Liver (tissue), 9 donors: Measurements from ENCODE around the gene SAFB. TPM values are rescaled to one million over a fixed set of nuclear protein-coding genes. Genes with fewer than 3 reads are reported as not detected.

ENCODE experiments used
- DNase-seq: peaks from one replicate; pipeline ENCODE4 v3.0.0-alpha.2; 2017; ENCODE audit warnings: low spot score
- H3K27ac ChIP-seq, 2 donors: one replicate each; pipeline ENCODE4 v1.7.0; 2013; ENCODE audit warnings: inconsistent platforms in 2 of 2, low read length in 2 of 2, control low read depth in 1 of 2, low read depth in 1 of 2, mild to moderate bottlenecking in 1 of 2
- H3K27me3 ChIP-seq, 4 donors: one replicate each; pipeline versions ENCODE4 v1.6.1 to v1.7.0; 2013; ENCODE audit warnings: low read length in 3 of 4, inconsistent platforms in 1 of 4, mild to moderate bottlenecking in 1 of 4, moderate library complexity in 1 of 4; ENCODE audit not compliant: control insufficient read depth in 4 of 4, insufficient read depth in 4 of 4
- H3K36me3 ChIP-seq, 4 donors: one replicate each; pipeline versions ENCODE4 v1.6.1 to v1.7.0; 2013; ENCODE audit warnings: low read length in 3 of 4, mild to moderate bottlenecking in 3 of 4, low read depth in 1 of 4, moderate library complexity in 1 of 4; ENCODE audit not compliant: control insufficient read depth in 4 of 4, insufficient read depth in 3 of 4
- H3K4me1 ChIP-seq, 4 donors: one replicate each; pipeline versions ENCODE4 v1.6.1 to v1.7.0; 2013; ENCODE audit warnings: low read length in 3 of 4, mild to moderate bottlenecking in 3 of 4, moderate library complexity in 1 of 4; ENCODE audit not compliant: control insufficient read depth in 4 of 4, insufficient read depth in 4 of 4
- H3K4me3 ChIP-seq, 3 donors: one replicate each; pipeline versions ENCODE4 v1.6.1 to v1.7.0; 2013; ENCODE audit warnings: low read length in 3 of 3, control low read depth in 1 of 3, low read depth in 1 of 3, mild to moderate bottlenecking in 1 of 3
- H3K9ac ChIP-seq, 2 donors: one replicate each; pipeline ENCODE4 v1.7.0; 2013; ENCODE audit warnings: low read length in 2 of 2, mild to moderate bottlenecking in 2 of 2, moderate library complexity in 2 of 2, control low read depth in 1 of 2, low read depth in 1 of 2
- H3K9me3 ChIP-seq, 4 donors: one replicate each; pipeline versions ENCODE4 v1.6.1 to v1.7.0; 2013; ENCODE audit warnings: low read length in 3 of 4; ENCODE audit not compliant: control insufficient read depth in 4 of 4
- EGR1 ChIP-seq, 2 donors: IDR thresholded peaks; 2 replicates each; pipeline ENCODE4 v1.6.1; 2016 to 2018; ENCODE audit warnings: antibody characterized with exemption in 2 of 2, low read depth in 2 of 2
- FOXA1 ChIP-seq: IDR thresholded peaks from 2 replicates; pipeline ENCODE4 v1.6.1; 2016; ENCODE audit warnings: antibody characterized with exemption
- FOXA2 ChIP-seq: IDR thresholded peaks from 2 replicates; pipeline ENCODE4 v1.6.1; 2016; ENCODE audit warnings: antibody characterized with exemption
- GABPA ChIP-seq, 2 donors: IDR thresholded peaks in 1 of 2; conservative IDR thresholded peaks in 1 of 2; 2 replicates each; pipeline ENCODE4 v1.6.1; 2016; ENCODE audit warnings: antibody characterized with exemption in 2 of 2, mild to moderate bottlenecking in 1 of 2, moderate library complexity in 1 of 2
- HNF4A ChIP-seq, 2 donors: conservative IDR thresholded peaks; 2 replicates each; pipeline ENCODE4 v1.6.1; 2016; ENCODE audit warnings: antibody characterized with exemption in 2 of 2, mild to moderate bottlenecking in 2 of 2
- HNF4G ChIP-seq: IDR thresholded peaks from 2 replicates; pipeline ENCODE4 v1.6.1; 2016; ENCODE audit warnings: antibody characterized with exemption
- JUND ChIP-seq, 2 donors: IDR thresholded peaks; 2 replicates each; pipeline ENCODE4 v1.6.1; 2016; ENCODE audit warnings: antibody characterized with exemption in 2 of 2
- NR2F2 ChIP-seq: IDR thresholded peaks from 2 replicates; pipeline ENCODE4 v1.6.1; 2016; ENCODE audit warnings: antibody characterized with exemption
- RAD21 ChIP-seq, 2 donors: IDR thresholded peaks; 2 replicates each; pipeline ENCODE4 v1.6.1; 2016; ENCODE audit warnings: antibody characterized with exemption in 2 of 2, mild to moderate bottlenecking in 2 of 2
- RXRA ChIP-seq, 2 donors: IDR thresholded peaks; 2 replicates each; pipeline ENCODE4 v1.6.1; 2017 to 2018; ENCODE audit warnings: antibody characterized with exemption in 2 of 2, mild to moderate bottlenecking in 1 of 2
- SP1 ChIP-seq: IDR thresholded peaks from 2 replicates; pipeline ENCODE4 v1.6.1; 2018; ENCODE audit warnings: antibody characterized with exemption, mild to moderate bottlenecking
- TAF1 ChIP-seq: conservative IDR thresholded peaks from 2 replicates; pipeline ENCODE4 v1.6.1; 2016; ENCODE audit warnings: antibody characterized with exemption, mild to moderate bottlenecking
- YY1 ChIP-seq: IDR thresholded peaks from 2 replicates; pipeline ENCODE4 v1.6.1; 2016; ENCODE audit warnings: antibody characterized with exemption, mild to moderate bottlenecking
- WGBS: extraction: QIAGEN DNeasy Blood & Tissue Kit; methylation state at CpG from one replicate; pipeline ENCODE4 v1.1.7; 2013; 5-methylcytosine and 5-hydroxymethylcytosine counted together
- polyA plus RNA-seq, 2 donors: library from polyadenylated mRNA; stranded (reverse) in 1 of 2; unstranded in 1 of 2; fragments of 200-250 nt in 1 of 2; fragments of >200 nt in 1 of 2; fragmentation: Nextera tagmentation in 1 of 2; extraction: Ambion mirVana in 1 of 2; gene quantifications; one replicate each; pipeline versions ENCODE4 v1.2.1 to v1.2.3, GENCODE V29; 2013 to 2015
- total RNA-seq, 2 donors: library from RNA; depleted of rRNA; stranded (reverse); fragments of >200 nt; gene quantifications; one replicate each; pipeline ENCODE4 v1.2.3, GENCODE V29; 2014
- TF ChIP-seq, protein P1 (sequence below): fragments of 150-350 bp; IDR thresholded peaks from 2 replicates; pipeline ENCODE4 v1.5.1; 2017; ENCODE audit warnings: improper control_type of control experiment, low read depth, low read length; ENCODE audit not compliant: missing input control
- TF ChIP-seq, protein P2 (sequence below): IDR thresholded peaks from 2 replicates; pipeline ENCODE4 v1.6.1; 2016; ENCODE audit warnings: antibody characterized with exemption, mild to moderate bottlenecking
- TF ChIP-seq, protein P3 (sequence below): IDR thresholded peaks from 2 replicates; pipeline ENCODE4 v1.6.1; 2016; ENCODE audit warnings: antibody characterized with exemption
- TF ChIP-seq, protein P4 (sequence below): IDR thresholded peaks from 2 replicates; pipeline ENCODE4 v1.6.1; 2016; ENCODE audit warnings: antibody characterized with exemption
- TF ChIP-seq, protein P5 (sequence below): IDR thresholded peaks from 2 replicates; pipeline ENCODE4 v1.6.1; 2016; ENCODE audit warnings: antibody characterized with exemption
- donor health status: healthy.
- donor health status: healthy.
- donor health status: healthy.
- donor health status: healthy.
- donor health status: healthy.

SAFB gene
- total and polyA plus RNA-seq, 4 donors: 16.5 to 65.0 (median 38.5) TPM

DNA sequence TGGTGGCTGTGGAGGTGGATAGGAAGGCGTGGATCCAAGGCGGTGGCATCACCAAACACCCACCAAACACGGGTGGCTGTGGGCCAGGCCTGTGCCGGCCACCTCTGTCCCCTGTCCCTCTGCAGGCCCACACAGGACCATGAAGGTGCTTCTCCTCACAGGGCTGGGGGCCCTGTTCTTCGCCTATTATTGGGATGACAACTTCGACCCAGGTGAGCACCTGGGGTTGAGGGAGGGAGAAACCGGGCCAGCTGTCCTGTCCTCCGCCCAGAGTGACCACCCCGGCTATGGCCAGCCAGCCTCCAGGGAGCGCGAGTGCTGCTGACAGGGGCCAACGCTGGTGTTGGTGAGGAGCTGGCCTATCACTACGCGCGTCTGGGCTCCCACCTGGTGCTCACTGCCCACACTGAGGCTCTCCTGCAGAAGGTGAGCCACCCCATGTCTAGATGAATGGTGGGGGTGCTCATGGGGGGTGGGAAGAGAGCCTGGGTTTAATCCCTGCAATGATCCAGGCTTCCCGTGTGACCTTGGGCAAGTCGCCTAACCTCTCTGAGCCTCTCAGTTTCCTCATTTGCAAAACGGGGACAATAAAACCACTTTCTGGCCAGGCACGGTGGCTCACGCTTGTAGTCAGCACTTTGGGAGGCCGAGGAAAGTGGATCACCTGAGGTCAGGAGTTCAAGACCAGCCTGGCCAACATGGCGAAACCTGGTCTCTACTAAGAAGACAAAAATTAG lies 62.0 kb downstream of the SAFB start:
- WGBS: 93% methylated on average over 22 of the region's 22 CpGs
- Histone ChIP-seq H3K36me3 (no peaks in the 10 kb centered on the region), H3K9ac (no peak overlapping the region), H3K27ac (no peak overlapping the region), H3K4me1 (peaks cover 2 to 16% (median 11%) of the 10 kb centered on the region in 4 donors), H3K4me3 (no peak overlapping the region), H3K27me3 (no peaks in the 10 kb centered on the region), H3K9me3 (no peaks in the 10 kb centered on the region)
- TF ChIP-seq FOXA2: no peak
- TF ChIP-seq, protein P1, sequence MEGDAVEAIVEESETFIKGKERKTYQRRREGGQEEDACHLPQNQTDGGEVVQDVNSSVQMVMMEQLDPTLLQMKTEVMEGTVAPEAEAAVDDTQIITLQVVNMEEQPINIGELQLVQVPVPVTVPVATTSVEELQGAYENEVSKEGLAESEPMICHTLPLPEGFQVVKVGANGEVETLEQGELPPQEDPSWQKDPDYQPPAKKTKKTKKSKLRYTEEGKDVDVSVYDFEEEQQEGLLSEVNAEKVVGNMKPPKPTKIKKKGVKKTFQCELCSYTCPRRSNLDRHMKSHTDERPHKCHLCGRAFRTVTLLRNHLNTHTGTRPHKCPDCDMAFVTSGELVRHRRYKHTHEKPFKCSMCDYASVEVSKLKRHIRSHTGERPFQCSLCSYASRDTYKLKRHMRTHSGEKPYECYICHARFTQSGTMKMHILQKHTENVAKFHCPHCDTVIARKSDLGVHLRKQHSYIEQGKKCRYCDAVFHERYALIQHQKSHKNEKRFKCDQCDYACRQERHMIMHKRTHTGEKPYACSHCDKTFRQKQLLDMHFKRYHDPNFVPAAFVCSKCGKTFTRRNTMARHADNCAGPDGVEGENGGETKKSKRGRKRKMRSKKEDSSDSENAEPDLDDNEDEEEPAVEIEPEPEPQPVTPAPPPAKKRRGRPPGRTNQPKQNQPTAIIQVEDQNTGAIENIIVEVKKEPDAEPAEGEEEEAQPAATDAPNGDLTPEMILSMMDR: no peak
- TF ChIP-seq, protein P2, sequence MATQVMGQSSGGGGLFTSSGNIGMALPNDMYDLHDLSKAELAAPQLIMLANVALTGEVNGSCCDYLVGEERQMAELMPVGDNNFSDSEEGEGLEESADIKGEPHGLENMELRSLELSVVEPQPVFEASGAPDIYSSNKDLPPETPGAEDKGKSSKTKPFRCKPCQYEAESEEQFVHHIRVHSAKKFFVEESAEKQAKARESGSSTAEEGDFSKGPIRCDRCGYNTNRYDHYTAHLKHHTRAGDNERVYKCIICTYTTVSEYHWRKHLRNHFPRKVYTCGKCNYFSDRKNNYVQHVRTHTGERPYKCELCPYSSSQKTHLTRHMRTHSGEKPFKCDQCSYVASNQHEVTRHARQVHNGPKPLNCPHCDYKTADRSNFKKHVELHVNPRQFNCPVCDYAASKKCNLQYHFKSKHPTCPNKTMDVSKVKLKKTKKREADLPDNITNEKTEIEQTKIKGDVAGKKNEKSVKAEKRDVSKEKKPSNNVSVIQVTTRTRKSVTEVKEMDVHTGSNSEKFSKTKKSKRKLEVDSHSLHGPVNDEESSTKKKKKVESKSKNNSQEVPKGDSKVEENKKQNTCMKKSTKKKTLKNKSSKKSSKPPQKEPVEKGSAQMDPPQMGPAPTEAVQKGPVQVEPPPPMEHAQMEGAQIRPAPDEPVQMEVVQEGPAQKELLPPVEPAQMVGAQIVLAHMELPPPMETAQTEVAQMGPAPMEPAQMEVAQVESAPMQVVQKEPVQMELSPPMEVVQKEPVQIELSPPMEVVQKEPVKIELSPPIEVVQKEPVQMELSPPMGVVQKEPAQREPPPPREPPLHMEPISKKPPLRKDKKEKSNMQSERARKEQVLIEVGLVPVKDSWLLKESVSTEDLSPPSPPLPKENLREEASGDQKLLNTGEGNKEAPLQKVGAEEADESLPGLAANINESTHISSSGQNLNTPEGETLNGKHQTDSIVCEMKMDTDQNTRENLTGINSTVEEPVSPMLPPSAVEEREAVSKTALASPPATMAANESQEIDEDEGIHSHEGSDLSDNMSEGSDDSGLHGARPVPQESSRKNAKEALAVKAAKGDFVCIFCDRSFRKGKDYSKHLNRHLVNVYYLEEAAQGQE: no peak
- TF ChIP-seq RXRA (IDR thresholded peaks at IDR 0.05): no peak
- no peak for TF ChIP-seq HNF4A (conservative IDR thresholded peaks at IDR 0.05)
- no peak for TF ChIP-seq EGR1 (IDR thresholded peaks at IDR 0.05; ENCODE audit: low read depth in 2 of 2)
- no peak for TF ChIP-seq TAF1
- no peak for TF ChIP-seq NR2F2
- TF ChIP-seq GABPA (IDR thresholded peaks at IDR 0.05 in 1 of 2, conservative IDR thresholded peaks at IDR 0.05 in 1 of 2): no peak
- TF ChIP-seq, protein P3, sequence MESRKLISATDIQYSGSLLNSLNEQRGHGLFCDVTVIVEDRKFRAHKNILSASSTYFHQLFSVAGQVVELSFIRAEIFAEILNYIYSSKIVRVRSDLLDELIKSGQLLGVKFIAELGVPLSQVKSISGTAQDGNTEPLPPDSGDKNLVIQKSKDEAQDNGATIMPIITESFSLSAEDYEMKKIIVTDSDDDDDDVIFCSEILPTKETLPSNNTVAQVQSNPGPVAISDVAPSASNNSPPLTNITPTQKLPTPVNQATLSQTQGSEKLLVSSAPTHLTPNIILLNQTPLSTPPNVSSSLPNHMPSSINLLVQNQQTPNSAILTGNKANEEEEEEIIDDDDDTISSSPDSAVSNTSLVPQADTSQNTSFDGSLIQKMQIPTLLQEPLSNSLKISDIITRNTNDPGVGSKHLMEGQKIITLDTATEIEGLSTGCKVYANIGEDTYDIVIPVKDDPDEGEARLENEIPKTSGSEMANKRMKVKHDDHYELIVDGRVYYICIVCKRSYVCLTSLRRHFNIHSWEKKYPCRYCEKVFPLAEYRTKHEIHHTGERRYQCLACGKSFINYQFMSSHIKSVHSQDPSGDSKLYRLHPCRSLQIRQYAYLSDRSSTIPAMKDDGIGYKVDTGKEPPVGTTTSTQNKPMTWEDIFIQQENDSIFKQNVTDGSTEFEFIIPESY: no peak
- no peak for TF ChIP-seq SP1
- TF ChIP-seq, protein P4, sequence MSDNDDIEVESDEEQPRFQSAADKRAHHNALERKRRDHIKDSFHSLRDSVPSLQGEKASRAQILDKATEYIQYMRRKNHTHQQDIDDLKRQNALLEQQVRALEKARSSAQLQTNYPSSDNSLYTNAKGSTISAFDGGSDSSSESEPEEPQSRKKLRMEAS: no peak
- TF ChIP-seq FOXA1: no peak
- TF ChIP-seq YY1: no peak
- no peak for TF ChIP-seq RAD21 (IDR thresholded peaks at IDR 0.05)
- no peak for TF ChIP-seq HNF4G
- TF ChIP-seq, protein P5, sequence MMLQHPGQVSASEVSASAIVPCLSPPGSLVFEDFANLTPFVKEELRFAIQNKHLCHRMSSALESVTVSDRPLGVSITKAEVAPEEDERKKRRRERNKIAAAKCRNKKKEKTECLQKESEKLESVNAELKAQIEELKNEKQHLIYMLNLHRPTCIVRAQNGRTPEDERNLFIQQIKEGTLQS: no peak
- TF ChIP-seq JUND (IDR thresholded peaks at IDR 0.05): no peak
- DNase-seq: no peak
